IMR-90 (cell line): ENCODE results near the gene GALNT16. TPM values are rescaled to one million over a fixed set of nuclear protein-coding genes. Genes with fewer than 3 reads are reported as not detected.

Experiments used
- ATAC-seq: fragments of 200-7000 bp; cut with Tn5 transposase; 2 replicates; pipeline ENCODE4 v1.9.1; 2020; ENCODE audit warnings: low read depth, mild to moderate bottlenecking, moderate library complexity
- BruUV-seq: library from RNA; stranded (reverse); fragments of 400-500 nt; replicated peaks from 2 replicates; lab custom pipeline; 2021; lab: Mats Ljungman, UMichigan
- CTCF ChIA-PET: fragments of 300-600 bp; formaldehyde crosslinking; extraction: SDS; loops from one replicate; lab custom pipeline; 2021; ENCODE audit warnings: antibody characterized with exemption; lab: Yijun Ruan, JAX
- POLR2A ChIA-PET: fragments of 300-600 bp; sonication (Branson Sonifier 250); formaldehyde crosslinking; loops from one replicate; lab custom pipeline; 2022; ENCODE audit warnings: antibody characterized with exemption; ENCODE audit not compliant: unreplicated experiment; lab: Charles Lee
- DNase-seq: peaks from one replicate; pipeline ENCODE4 v3.0.0; 2013
- H2AFZ ChIP-seq: replicated peaks from 2 replicates; pipeline ENCODE3; 2013; ENCODE audit warnings: low read length, mild to moderate bottlenecking; ENCODE audit not compliant: poor library complexity
- H2AK5ac ChIP-seq: 2 replicates; pipeline ENCODE4 v1.6.1; 2013; ENCODE audit warnings: low read depth, low read length, inconsistent platforms
- H2AK9ac ChIP-seq: replicated peaks from 2 replicates; pipeline ENCODE3; 2013; ENCODE audit warnings: mild to moderate bottlenecking, low read depth, low read length, moderate library complexity; ENCODE audit not compliant: poor library complexity
- H2BK120ac ChIP-seq: 2 replicates; pipeline ENCODE4 v1.6.1; 2013; ENCODE audit warnings: low read depth, low read length, inconsistent platforms
- H2BK15ac ChIP-seq: 3 replicates; pipeline ENCODE4 v1.6.1; 2013; ENCODE audit warnings: low read depth, low read length, inconsistent platforms
- H2BK20ac ChIP-seq: 2 replicates; pipeline ENCODE4 v1.6.1; 2013; ENCODE audit warnings: low read depth, mild to moderate bottlenecking, inconsistent platforms, low read length, moderate library complexity
- H2BK5ac ChIP-seq: 2 replicates; pipeline ENCODE4 v1.6.1; 2013; ENCODE audit warnings: mild to moderate bottlenecking, low read depth, low read length, inconsistent platforms; ENCODE audit not compliant: poor library complexity, severe bottlenecking
- H3K14ac ChIP-seq: replicated peaks from 2 replicates; pipeline ENCODE4 v1.6.1; 2013; ENCODE audit warnings: low read depth, low read length, inconsistent platforms
- H3K18ac ChIP-seq: 2 replicates; pipeline ENCODE4 v1.6.1; 2013; ENCODE audit warnings: low read depth, low read length, control low read depth
- H3K23ac ChIP-seq: 2 replicates; pipeline ENCODE4 v1.6.1; 2013; ENCODE audit warnings: low read depth, low read length, inconsistent platforms
- H3K27ac ChIP-seq: 2 replicates; pipeline ENCODE4 v1.5.1; 2013; ENCODE audit warnings: mild to moderate bottlenecking, control low read depth, low read length; ENCODE audit not compliant: insufficient read depth
- H3K27me3 ChIP-seq: 2 replicates; pipeline ENCODE4 v1.6.1; 2013; ENCODE audit warnings: low read length; ENCODE audit not compliant: control insufficient read depth, insufficient read depth
- H3K36me3 ChIP-seq: 2 replicates; pipeline ENCODE4 v1.6.1; 2013; ENCODE audit warnings: low read length, mixed read lengths; ENCODE audit not compliant: control insufficient read depth, insufficient read depth
- H3K4ac ChIP-seq: 2 replicates; pipeline ENCODE4 v1.6.1; 2013; ENCODE audit warnings: low read depth, low read length, inconsistent platforms
- H3K4me1 ChIP-seq: 2 replicates; pipeline ENCODE4 v1.6.1; 2013; ENCODE audit warnings: low read length, mixed read lengths; ENCODE audit not compliant: control insufficient read depth, insufficient read depth
- H3K4me2 ChIP-seq: 2 replicates; pipeline ENCODE4 v1.6.1; 2013; ENCODE audit warnings: low read depth, mild to moderate bottlenecking, control low read depth, low read length, moderate library complexity
- H3K4me3 ChIP-seq: 2 replicates; pipeline ENCODE4 v1.5.1; 2013; ENCODE audit warnings: low read depth, mild to moderate bottlenecking, control low read depth, low read length, moderate library complexity; ENCODE audit not compliant: insufficient read depth
- H3K56ac ChIP-seq: 2 replicates; pipeline ENCODE4 v1.6.1; 2013; ENCODE audit warnings: low read length, inconsistent platforms; ENCODE audit not compliant: insufficient read depth; ENCODE audit errors: extremely low read depth
- H3K79me1 ChIP-seq, 2 experiments: 2 replicates each; pipeline ENCODE4 v1.6.1; 2013; ENCODE audit warnings: low read length in 2 of 2, inconsistent platforms in 1 of 2, low read depth in 1 of 2
- H3K9ac ChIP-seq: 2 replicates; pipeline ENCODE4 v1.6.1; 2013; ENCODE audit warnings: low read depth, low read length, control low read depth
- H3K9me1 ChIP-seq: 2 replicates; pipeline ENCODE4 v1.6.1; 2013; ENCODE audit warnings: low read length, inconsistent platforms; ENCODE audit not compliant: insufficient read depth
- H3K9me3 ChIP-seq: 2 replicates; pipeline ENCODE4 v1.6.1; 2013; ENCODE audit warnings: low read length; ENCODE audit not compliant: control insufficient read depth, insufficient read depth
- H4K20me1 ChIP-seq: 2 replicates; pipeline ENCODE4 v1.6.1; 2013; ENCODE audit warnings: low read length, inconsistent platforms; ENCODE audit not compliant: insufficient read depth
- H4K5ac ChIP-seq: 2 replicates; pipeline ENCODE4 v1.6.1; 2013; ENCODE audit warnings: mild to moderate bottlenecking, low read depth, low read length, control low read depth
- H4K8ac ChIP-seq, 2 experiments: 2 replicates each; pipeline ENCODE4 v1.6.1; 2013; ENCODE audit warnings: low read depth in 2 of 2, low read length in 2 of 2, control low read depth in 1 of 2, inconsistent platforms in 1 of 2
- H4K91ac ChIP-seq: 2 replicates; pipeline ENCODE4 v1.6.1; 2013; ENCODE audit warnings: low read depth, low read length, inconsistent platforms; ENCODE audit not compliant: insufficient read depth
- BHLHE40 ChIP-seq: fragments of 150-350 bp; IDR thresholded peaks from 2 replicates; pipeline ENCODE4 v1.6.1; 2016; ENCODE audit warnings: mild to moderate bottlenecking, low read depth, low read length
- CEBPB ChIP-seq: IDR thresholded peaks from 2 replicates; pipeline ENCODE4 v1.6.1; 2012; ENCODE audit warnings: low read depth, low read length, improper control_type of control experiment
- CHD1 ChIP-seq: IDR thresholded peaks from 2 replicates; pipeline ENCODE4 v1.6.1; 2012; ENCODE audit warnings: low read depth, low read length, improper control_type of control experiment
- MAFK ChIP-seq: IDR thresholded peaks from 2 replicates; pipeline ENCODE4 v1.6.1; 2012; ENCODE audit warnings: low read depth, low read length, improper control_type of control experiment
- MAZ ChIP-seq: IDR thresholded peaks from 2 replicates; pipeline ENCODE4 v1.6.1; 2012; ENCODE audit warnings: low read depth, mild to moderate bottlenecking, low read length, improper control_type of control experiment, moderate library complexity, borderline replicate concordance
- MXI1 ChIP-seq: IDR thresholded peaks from 2 replicates; pipeline ENCODE4 v1.6.1; 2012; ENCODE audit warnings: low read depth, mild to moderate bottlenecking, low read length, moderate library complexity, borderline replicate concordance
- NFE2L2 ChIP-seq: fragments of 150-350 bp; IDR thresholded peaks from 2 replicates; pipeline ENCODE4 v1.6.1; 2016; ENCODE audit warnings: low read depth, mild to moderate bottlenecking, low read length
- RAD21 ChIP-seq: IDR thresholded peaks from 2 replicates; pipeline ENCODE4 v1.6.1; 2012; ENCODE audit warnings: low read length, improper control_type of control experiment
- RCOR1 ChIP-seq: IDR thresholded peaks from 2 replicates; pipeline ENCODE4 v1.6.1; 2012; ENCODE audit warnings: mild to moderate bottlenecking, low read length, improper control_type of control experiment; ENCODE audit not compliant: insufficient replicate concordance
- RFX5 ChIP-seq: IDR thresholded peaks from 2 replicates; pipeline ENCODE4 v1.8.0; 2012; ENCODE audit warnings: low read depth, mild to moderate bottlenecking, low read length, moderate library complexity
- SMC3 ChIP-seq: fragments of 150-350 bp; IDR thresholded peaks from 2 replicates; pipeline ENCODE4 v1.6.1; 2016; ENCODE audit warnings: low read depth, mild to moderate bottlenecking, antibody characterized with exemption, low read length, moderate library complexity
- WGBS, 2 experiments: methylation state at CpG; one replicate each; pipeline versions ENCODE4 v1.1.5 to v1.1.7; 2013; ENCODE audit warnings: missing lambda C conversion rate in 2 of 2; ENCODE audit not compliant: insufficient read length in 1 of 2; ENCODE audit errors: extremely low coverage in 2 of 2; 5-methylcytosine and 5-hydroxymethylcytosine counted together
- dilution Hi-C: fragments of 300-500 bp; cut with HindIII; formaldehyde crosslinking; loops from one replicate; pipeline ENCODE4 v1.14.3; 2018; ENCODE audit warnings: low sequenced_read_pairs; ENCODE audit not compliant: unreplicated experiment
- in situ Hi-C: fragments of 300-500 bp; cut with MboI; formaldehyde crosslinking; loops from 3 replicates; pipeline ENCODE4 v1.14.3; 2019; ENCODE audit warnings: low sequenced_read_pairs, inconsistent platforms, mixed read lengths
- intact Hi-C: fragments of 100-400 bp; cut with micrococcal nuclease; formaldehyde crosslinking; loops from 2 replicates; pipeline ENCODE4 v1.10.0; 2022
- polyA plus RNA-seq, 3 experiments: library from polyadenylated mRNA; depleted of rRNA; stranded (reverse); fragments of >200 nt; gene quantifications; 2 replicates each; pipeline ENCODE4 v1.2.3, GENCODE V29; 2012; ENCODE audit warnings: low replicate concordance in 1 of 3
- total RNA-seq: library from RNA; depleted of rRNA; stranded (reverse); fragments of >200 nt; gene quantifications from 2 replicates; pipeline ENCODE4 v1.2.3, GENCODE V29; 2012
- TF ChIP-seq, protein P1 (sequence below): conservative IDR thresholded peaks from 2 replicates; pipeline ENCODE4 v1.5.1; 2012; ENCODE audit warnings: mild to moderate bottlenecking, low read depth, low read length, improper control_type of control experiment
- TF ChIP-seq, protein P2 (sequence below): fragments of 150-350 bp; IDR thresholded peaks from 2 replicates; pipeline ENCODE4 v1.6.1; 2016; ENCODE audit warnings: low read depth, mild to moderate bottlenecking, low read length, moderate library complexity, borderline replicate concordance

GALNT16 gene
- total and polyA plus RNA-seq, 2 of the 4 experiments (the other 2 are of a cell fraction) = 0.36 to 1.5 TPM

DNA sequence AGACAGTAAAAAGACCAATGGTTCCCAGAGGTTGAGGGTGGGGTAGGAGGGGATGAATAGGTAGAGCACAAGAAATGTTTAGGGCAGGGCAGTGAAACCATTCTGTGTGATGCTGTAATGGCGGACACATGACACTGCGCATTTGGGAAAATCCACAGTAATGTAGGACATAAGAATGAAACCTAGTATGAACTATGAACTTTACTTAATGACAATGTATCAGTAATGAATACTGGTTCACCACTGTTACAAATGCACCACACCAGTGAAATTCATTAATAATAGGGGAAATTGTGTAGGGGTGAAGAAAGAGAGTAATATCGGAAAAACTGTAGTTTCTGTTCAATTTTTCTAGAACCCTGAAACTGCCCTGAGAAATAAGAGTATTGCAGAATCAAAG lies 132.5 kb downstream of the GALNT16 start:
- dilution Hi-C loops (no loop called here), in situ Hi-C loops (no loop called here), intact Hi-C loops (no loop called here)
- Histone ChIP-seq H4K20me1 (peaks cover 44% of the 10 kb centered on the region), H3K9me1 (no peaks in the 10 kb centered on the region; the same call in 1 of the 2 replicates), H2BK15ac (no peak overlapping the region), H3K56ac (no peak overlapping the region), H2BK120ac (no peak overlapping the region), H2BK20ac (no peak overlapping the region), H3K27me3 (no peaks in the 10 kb centered on the region), H3K4ac (no peak overlapping the region), H3K4me2 (no peak overlapping the region), H3K9ac (no peak overlapping the region), H3K4me3 (no peak overlapping the region), H4K5ac (no peak overlapping the region), H2AK9ac (no peak overlapping the region), H3K14ac (no peak overlapping the region), H3K36me3 (peaks cover 40% of the 10 kb centered on the region), H2BK5ac (no peak overlapping the region), H2AK5ac (no peak overlapping the region), H3K27ac (no peak overlapping the region), H3K18ac (no peak overlapping the region), H3K9me3 (no peaks in the 10 kb centered on the region), H4K8ac (no peak overlapping the region), H3K23ac (no peak overlapping the region), H2AFZ (no peak overlapping the region), H3K4me1 (no peaks in the 10 kb centered on the region), H3K79me1 (peaks cover 24 to 57% of the 10 kb centered on the region in 2 experiments), H4K91ac (no peak overlapping the region)
- ChIA-PET CTCF (interaction anchor here (0.6 to 0.7 kb wide), 2 partner anchors 10 to 149 kb away, joined by 3 to 4 read pairs; no protein-coding TSS in a partner anchor), POLR2A (no interaction called here)
- no peak for TF ChIP-seq CHD1
- no peak for TF ChIP-seq SMC3
- TF ChIP-seq MXI1 = no peak
- no peak for TF ChIP-seq RFX5
- TF ChIP-seq NFE2L2 = no peak
- no peak for TF ChIP-seq RCOR1
- TF ChIP-seq RAD21 = no peak
- no peak for TF ChIP-seq MAZ
- no peak for TF ChIP-seq BHLHE40
- TF ChIP-seq CEBPB = no peak
- TF ChIP-seq MAFK = no peak
- TF ChIP-seq, protein P1, sequence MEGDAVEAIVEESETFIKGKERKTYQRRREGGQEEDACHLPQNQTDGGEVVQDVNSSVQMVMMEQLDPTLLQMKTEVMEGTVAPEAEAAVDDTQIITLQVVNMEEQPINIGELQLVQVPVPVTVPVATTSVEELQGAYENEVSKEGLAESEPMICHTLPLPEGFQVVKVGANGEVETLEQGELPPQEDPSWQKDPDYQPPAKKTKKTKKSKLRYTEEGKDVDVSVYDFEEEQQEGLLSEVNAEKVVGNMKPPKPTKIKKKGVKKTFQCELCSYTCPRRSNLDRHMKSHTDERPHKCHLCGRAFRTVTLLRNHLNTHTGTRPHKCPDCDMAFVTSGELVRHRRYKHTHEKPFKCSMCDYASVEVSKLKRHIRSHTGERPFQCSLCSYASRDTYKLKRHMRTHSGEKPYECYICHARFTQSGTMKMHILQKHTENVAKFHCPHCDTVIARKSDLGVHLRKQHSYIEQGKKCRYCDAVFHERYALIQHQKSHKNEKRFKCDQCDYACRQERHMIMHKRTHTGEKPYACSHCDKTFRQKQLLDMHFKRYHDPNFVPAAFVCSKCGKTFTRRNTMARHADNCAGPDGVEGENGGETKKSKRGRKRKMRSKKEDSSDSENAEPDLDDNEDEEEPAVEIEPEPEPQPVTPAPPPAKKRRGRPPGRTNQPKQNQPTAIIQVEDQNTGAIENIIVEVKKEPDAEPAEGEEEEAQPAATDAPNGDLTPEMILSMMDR = no peak
- TF ChIP-seq, protein P2, sequence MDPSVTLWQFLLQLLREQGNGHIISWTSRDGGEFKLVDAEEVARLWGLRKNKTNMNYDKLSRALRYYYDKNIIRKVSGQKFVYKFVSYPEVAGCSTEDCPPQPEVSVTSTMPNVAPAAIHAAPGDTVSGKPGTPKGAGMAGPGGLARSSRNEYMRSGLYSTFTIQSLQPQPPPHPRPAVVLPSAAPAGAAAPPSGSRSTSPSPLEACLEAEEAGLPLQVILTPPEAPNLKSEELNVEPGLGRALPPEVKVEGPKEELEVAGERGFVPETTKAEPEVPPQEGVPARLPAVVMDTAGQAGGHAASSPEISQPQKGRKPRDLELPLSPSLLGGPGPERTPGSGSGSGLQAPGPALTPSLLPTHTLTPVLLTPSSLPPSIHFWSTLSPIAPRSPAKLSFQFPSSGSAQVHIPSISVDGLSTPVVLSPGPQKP = no peak
- ATAC-seq (no peak), DNase-seq (no peak)
- WGBS, 2 experiments = no CpG with 5 or more reads among the region's 3 CpGs
- no TSS peak for BruUV-seq
